Thyroid gland (tissue), 4 donors: ENCODE data around the gene MTHFD1L. TPM values are rescaled to one million over a fixed set of nuclear protein-coding genes. Genes with fewer than 3 reads are reported as not detected.

Experiments used
- DNase-seq, 2 donors: peaks; one replicate each; pipeline ENCODE4 v3.0.0-alpha.2; 2019
- H3K27ac ChIP-seq, 3 donors: fragments of 200-600 bp; sonication (generic); 1 replicate in 2 of 3; 2 replicates in 1 of 3; pipeline ENCODE4 v1.5.1; 2016 to 2019; ENCODE audit warnings: mild to moderate bottlenecking in 1 of 3, moderate library complexity in 1 of 3
- H3K27me3 ChIP-seq: fragments of 200-600 bp; sonication (generic); one replicate; pipeline ENCODE4 v1.5.1; 2019
- H3K36me3 ChIP-seq, 2 donors: fragments of 200-600 bp; sonication (generic); one replicate each; pipeline ENCODE4 v1.5.1; 2016 to 2019
- H3K4me1 ChIP-seq, 2 donors: fragments of 200-600 bp; sonication (generic); one replicate each; pipeline ENCODE4 v1.5.1; 2017 to 2019
- H3K4me3 ChIP-seq, 3 donors: fragments of 200-600 bp; sonication (generic); replicated peaks in 1 of 3; 1 replicate in 2 of 3; 2 replicates in 1 of 3; pipeline ENCODE4 v1.5.1; 2016; ENCODE audit warnings: mild to moderate bottlenecking in 1 of 3
- H3K9me3 ChIP-seq: fragments of 200-600 bp; sonication (generic); one replicate; pipeline ENCODE4 v1.5.1; 2017
- CTCF ChIP-seq, 6 experiments: fragments of 200-600 bp in 3 of 6; fragments of 450-650 bp in 3 of 6; sonication (generic) in 3 of 6; IDR thresholded peaks; one replicate each; pipeline ENCODE4 v1.5.1; 2016 to 2019; ENCODE audit warnings: antibody characterized with exemption in 6 of 6, mild to moderate bottlenecking in 2 of 6, inconsistent platforms in 1 of 6, moderate library complexity in 1 of 6
- POLR2A ChIP-seq, 2 donors: fragments of 450-650 bp; IDR thresholded peaks; one replicate each; pipeline ENCODE4 v1.6.1; 2017; ENCODE audit warnings: antibody characterized with exemption in 2 of 2, mild to moderate bottlenecking in 2 of 2, moderate library complexity in 1 of 2
- WGBS, 2 donors: methylation state at CpG; one replicate each; pipeline ENCODE4 v1.1.5; 2017; 5-methylcytosine and 5-hydroxymethylcytosine counted together
- intact Hi-C: fragments of 100-400 bp; cut with DNase I; formaldehyde crosslinking; loops from one replicate; pipeline ENCODE4 v1.15.1; 2023
- total RNA-seq, 4 donors: library from RNA; depleted of rRNA; stranded (reverse); fragments of >200 nt; gene quantifications; one replicate each; pipeline ENCODE4 v1.2.3, GENCODE V29; 2016

The MTHFD1L gene
- total RNA-seq, 4 donors from 2014 or later = 8.7 to 14.6 (median 11.0) TPM

- DNase-seq = no peak
- Histone ChIP-seq H3K27ac (no peak overlapping the region), H3K27me3 (no peaks in the 10 kb centered on the region), H3K4me3 (no peak overlapping the region), H3K36me3 (no peaks in the 10 kb centered on the region), H3K4me1 (no peaks in the 10 kb centered on the region), H3K9me3 (no peaks in the 10 kb centered on the region)
- TF ChIP-seq CTCF (IDR thresholded peaks at IDR 0.05) (no peak), POLR2A (IDR thresholded peaks at IDR 0.05) (no peak)
- intact Hi-C loops = no loop called here
These were observed 133.6 kb downstream of the MTHFD1L start for GRCh38 chr6:150999107-150999506.

GRCh38 chr6:150999576-150999975, 134.1 kb downstream of the MTHFD1L start:
- DNase-seq = no peak
- intact Hi-C loops = no loop called here
- H3K27ac ChIP-seq = no peak overlapping the region
- H3K9me3 ChIP-seq = no peaks in the 10 kb centered on the region
- H3K27me3 ChIP-seq = no peaks in the 10 kb centered on the region
- TF ChIP-seq CTCF (IDR thresholded peaks at IDR 0.05) (no peak), POLR2A (IDR thresholded peaks at IDR 0.05) (no peak)
- no peaks in the 10 kb centered on the region for H3K4me1 ChIP-seq
- H3K4me3 ChIP-seq = no peak overlapping the region
- no peaks in the 10 kb centered on the region for H3K36me3 ChIP-seq
- 90 to 95% methylated on average over 6 of the region's 6 CpGs for WGBS, 2 donors

DNA sequence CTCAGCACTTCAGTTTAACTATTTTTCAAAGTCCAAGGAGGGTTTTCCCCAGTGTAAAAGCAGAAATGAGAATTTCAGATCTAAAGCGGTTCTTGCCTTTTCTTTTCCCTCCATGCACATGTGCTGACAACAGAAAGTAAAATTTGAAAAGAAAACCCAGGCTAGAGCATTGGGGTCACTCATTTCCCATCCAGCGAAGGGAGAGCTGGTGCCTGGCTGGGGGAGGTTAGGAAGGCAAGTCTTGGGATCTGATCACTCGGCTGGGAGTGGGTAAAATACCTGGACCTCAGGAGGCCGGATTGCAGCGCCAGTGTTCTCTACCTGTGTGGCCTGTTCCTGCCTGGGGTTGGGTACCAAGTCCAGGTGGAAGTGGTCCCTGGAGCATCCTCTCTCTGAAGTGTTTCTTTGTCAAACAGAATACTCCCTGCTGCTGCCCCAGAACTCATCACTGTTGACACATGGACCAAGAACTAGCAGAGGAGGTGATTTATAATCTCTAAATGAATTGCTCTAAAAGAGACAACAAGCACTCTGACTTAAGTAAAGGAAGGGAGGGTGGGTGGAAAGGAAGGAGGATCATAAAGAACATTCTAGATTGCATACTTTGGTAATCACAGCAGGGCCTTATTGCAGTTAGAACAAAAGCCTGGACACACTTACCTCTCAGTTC, 136.0 kb downstream of the MTHFD1L start:
- no peaks in the 10 kb centered on the region for H3K27me3 ChIP-seq
- H3K4me3 ChIP-seq = no peak overlapping the region
- no peaks in the 10 kb centered on the region for H3K9me3 ChIP-seq
- DNase-seq = no peak
- H3K36me3 ChIP-seq = no peaks in the 10 kb centered on the region
- TF ChIP-seq CTCF (IDR thresholded peaks at IDR 0.05) (no peak), POLR2A (IDR thresholded peaks at IDR 0.05) (no peak)
- H3K27ac ChIP-seq = no peak overlapping the region
- WGBS, 2 donors = 91 to 95% methylated on average over 5 of the region's 5 CpGs
- peaks cover 0 to 7% of the 10 kb centered on the region in 2 donors for H3K4me1 ChIP-seq
- intact Hi-C loops = no loop called here

DNA sequence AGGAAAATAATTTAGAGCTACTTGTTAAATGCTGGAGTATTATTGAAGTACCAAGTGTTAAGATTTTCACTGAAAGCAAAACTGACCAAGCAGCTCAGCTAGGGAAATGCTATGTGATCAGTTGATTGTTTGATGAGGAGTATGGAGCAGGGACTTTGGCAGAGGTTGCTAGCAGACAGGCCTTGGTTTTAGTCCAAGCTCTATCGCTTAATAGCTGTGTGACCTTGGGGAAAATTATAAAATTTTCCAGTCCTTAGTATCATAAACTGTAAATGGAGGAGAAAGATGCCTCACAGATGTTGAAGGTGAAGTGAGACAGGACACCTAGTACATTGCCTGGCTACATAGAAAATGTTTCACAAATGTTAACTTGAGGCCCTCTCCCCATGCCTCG, 136.6 kb downstream of the MTHFD1L start:
- TF ChIP-seq POLR2A (IDR thresholded peaks at IDR 0.05) = no peak
- TF ChIP-seq CTCF (IDR thresholded peaks at IDR 0.05) = no peak

GRCh38 chr6:151002491-151002935, 137.0 kb downstream of the MTHFD1L start:
- Histone ChIP-seq H3K9me3 (no peaks in the 10 kb centered on the region), H3K27ac (no peak overlapping the region), H3K36me3 (no peaks in the 10 kb centered on the region), H3K4me3 (no peak overlapping the region), H3K4me1 (peaks cover 0 to 7% of the 10 kb centered on the region in 2 donors), H3K27me3 (no peaks in the 10 kb centered on the region)
- WGBS, 2 donors = 96 to 97% methylated on average over 17 of the region's 17 CpGs
- intact Hi-C loops = no loop called here
- no peak for DNase-seq
- TF ChIP-seq POLR2A (IDR thresholded peaks at IDR 0.05) = no peak
- TF ChIP-seq CTCF (IDR thresholded peaks at IDR 0.05) = no peak

More for the DNA sequence above, 136.6 kb downstream of the MTHFD1L start:
- 56 to 63% methylated on average over 2 of the region's 2 CpGs for WGBS, 2 donors
- no peaks in the 10 kb centered on the region for H3K36me3 ChIP-seq
- peaks cover 0 to 7% of the 10 kb centered on the region in 2 donors for H3K4me1 ChIP-seq
- H3K4me3 ChIP-seq = no peak overlapping the region
- no peaks in the 10 kb centered on the region for H3K9me3 ChIP-seq
- no peak overlapping the region for H3K27ac ChIP-seq
- no peaks in the 10 kb centered on the region for H3K27me3 ChIP-seq
- intact Hi-C loops = no loop called here
- DNase-seq = no peak
